Measurements from ENCODE around the gene ANKRD37.

The ANKRD37 gene

DNA sequence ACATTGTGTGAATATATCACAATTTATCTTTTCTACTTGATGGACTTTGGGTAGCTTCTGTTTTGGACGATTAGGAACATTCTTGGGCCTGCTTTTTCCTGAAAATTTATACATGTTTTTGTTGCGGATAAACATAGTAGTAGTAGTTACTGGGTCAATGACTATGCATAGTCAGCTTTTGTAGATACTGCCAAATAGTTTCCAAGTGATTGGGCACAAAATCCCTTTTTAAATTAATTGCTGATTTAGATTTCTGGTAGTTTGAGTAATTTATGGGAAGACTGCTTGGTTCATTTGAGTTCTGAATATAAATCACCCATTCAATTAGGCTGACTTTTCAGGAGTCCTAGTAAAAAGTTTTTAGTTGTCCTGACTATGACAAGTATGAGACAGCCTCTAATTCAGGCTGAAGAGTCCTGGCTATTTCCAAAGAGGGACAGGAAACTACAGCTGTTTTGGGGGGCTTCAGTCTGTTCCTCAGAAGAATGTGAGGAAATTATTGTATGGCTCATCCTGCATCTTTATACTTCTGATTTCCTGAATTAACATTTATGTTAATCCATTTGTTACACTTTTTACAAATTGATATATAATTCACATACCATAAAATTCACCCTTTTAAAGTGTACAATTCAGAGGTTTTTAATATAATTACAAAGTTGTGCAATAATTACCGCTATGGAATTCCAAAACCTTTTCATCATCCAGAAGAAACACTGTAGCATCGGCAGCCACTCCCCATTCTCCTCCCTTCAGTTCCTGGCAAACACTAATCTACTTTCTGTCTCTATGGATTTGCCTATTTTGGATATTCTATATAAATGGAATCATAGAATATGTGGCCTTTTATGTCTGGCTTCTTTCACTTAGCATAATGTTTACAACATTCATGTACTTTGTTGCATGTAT is 15.1 kb upstream of the ANKRD37 start:
- no peak for DNase-seq

DNA sequence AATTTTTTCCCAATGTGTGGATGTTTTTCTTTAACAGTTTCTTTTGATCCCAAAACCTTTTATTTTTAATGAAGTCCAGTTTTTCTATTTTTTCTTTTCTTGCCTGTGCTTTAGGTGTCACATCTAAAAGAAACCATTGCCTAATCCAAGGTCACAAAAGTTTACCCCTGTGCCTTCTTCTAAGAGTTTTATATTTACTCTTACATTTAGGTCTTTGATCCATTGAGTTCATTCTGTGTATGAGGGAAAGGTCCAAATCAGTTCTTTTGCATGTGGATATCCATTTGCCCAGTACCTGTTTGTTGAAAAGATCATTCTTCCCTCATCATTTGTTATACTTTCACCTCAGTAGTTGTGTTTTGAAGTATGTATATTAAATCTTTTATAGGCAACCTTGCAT is 13.9 kb upstream of the ANKRD37 start:
- DNase-seq: no peak

DNA sequence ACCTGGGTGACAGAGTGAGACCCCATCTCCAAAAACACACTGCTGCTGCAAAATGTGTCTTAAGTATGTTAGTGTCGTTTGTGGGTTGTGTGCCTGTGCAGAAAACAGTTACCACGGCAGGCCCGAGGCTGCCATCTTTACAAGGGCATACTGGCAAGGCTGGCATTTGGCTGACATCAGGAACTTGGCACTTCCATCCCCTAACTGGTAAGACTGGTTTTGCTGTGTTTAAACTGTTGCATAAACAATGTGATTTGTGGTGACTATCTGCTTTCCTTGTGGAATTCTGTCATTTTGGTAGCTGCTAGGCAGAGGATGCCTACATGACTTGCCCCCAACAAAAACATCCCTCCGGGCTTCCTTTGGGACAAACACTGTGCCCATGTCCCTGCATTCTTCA is 13.2 kb upstream of the ANKRD37 start:
- DNase-seq: no peak

DNA sequence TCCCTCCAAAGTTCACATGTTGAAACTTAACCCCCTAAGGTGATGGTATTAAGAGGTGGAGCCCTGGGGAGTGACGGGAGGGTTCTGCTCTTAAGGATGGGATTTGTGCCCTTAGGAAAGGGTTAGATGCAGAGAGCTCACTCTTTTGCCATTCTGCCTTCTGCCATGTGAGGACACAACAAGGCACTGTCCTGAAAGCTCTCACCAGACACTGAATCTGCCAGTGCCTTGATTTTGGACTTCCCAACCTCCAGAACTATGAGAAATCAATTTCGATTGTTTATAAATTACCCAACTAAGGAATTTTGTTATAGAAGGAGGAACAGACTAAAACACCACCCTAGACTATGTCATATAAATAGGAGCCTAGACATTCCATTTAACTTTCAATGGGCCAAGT is 12.6 kb upstream of the ANKRD37 start:
- DNase-seq: no peak

DNA sequence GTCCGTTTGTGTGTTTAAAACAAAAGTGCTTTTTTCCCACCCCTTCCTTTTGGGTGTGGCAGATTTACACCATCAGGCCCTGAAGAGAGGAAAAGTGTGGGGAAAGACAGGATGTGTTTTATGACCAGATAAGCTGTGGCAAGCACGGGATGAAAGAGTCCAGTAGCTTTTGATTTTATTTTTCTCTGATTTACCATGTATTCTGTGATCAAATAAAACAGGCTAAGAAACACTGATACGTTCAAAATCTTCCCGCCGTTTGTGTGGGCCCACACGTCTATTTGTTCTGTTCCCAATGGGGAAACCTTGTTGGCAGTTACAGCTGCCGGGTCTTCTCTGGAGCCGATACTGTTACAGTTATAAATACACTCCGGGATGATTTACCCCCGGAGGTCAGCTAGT is 11.7 kb upstream of the ANKRD37 start:
- no peak for DNase-seq

DNA sequence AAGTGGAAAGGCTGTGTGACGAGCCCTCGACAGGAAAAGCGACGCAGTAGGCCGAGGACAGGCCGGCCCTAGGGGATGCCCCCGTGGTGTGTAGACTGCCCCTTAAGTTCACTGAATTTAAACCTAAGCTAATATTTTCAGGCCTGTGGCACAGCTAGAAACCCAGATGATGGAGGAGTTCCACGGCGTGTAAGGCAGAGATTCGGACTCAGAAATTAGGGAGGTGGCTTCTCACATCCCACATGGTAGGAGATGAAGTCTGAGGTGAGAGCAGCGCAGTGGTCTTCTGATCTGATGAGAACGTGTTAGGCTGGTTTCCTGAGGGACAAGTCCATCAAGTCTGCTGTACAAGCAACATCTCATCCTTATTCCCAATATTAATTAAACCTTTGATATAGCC is 8.7 kb upstream of the ANKRD37 start:
- no peak for DNase-seq

DNA sequence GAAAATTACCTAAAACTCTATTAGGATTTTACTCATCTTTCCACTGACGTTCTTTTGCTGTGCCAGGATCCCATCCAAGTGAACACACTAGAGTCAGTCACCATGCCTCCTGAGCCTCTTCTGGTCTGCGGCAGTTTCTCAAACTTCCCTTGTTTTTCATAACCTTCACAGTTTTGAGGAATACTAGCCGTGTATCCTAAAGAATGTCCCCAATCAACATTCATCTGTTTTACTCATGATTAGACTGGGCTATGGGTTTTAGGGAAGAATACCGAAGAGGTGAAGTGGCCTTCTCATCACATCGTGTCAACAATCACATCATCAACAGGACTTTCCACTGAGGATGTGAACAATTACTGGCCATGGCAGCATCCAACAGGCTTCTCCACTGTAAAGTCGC is 5.7 kb upstream of the ANKRD37 start:
- DNase-seq: no peak

DNA sequence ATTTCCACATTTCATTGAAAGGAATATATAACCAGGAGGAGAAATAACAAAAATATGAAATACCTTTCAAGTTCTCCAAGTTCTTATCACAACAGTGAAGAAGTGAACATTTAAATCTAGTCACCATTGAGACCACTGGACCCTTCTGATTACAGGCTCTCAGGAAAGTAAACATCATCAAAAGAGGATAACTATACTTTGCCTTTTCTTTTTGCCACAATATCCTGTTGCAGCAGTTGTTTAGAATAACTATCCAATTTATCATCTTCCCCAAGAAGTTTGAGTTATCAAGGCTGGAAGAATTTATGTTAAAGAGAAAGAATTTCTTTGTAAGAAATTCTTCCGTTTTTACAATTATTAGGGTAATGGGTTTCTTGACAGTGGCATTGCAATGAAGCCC is 4.5 kb upstream of the ANKRD37 start:
- DNase-seq: no peak

DNA sequence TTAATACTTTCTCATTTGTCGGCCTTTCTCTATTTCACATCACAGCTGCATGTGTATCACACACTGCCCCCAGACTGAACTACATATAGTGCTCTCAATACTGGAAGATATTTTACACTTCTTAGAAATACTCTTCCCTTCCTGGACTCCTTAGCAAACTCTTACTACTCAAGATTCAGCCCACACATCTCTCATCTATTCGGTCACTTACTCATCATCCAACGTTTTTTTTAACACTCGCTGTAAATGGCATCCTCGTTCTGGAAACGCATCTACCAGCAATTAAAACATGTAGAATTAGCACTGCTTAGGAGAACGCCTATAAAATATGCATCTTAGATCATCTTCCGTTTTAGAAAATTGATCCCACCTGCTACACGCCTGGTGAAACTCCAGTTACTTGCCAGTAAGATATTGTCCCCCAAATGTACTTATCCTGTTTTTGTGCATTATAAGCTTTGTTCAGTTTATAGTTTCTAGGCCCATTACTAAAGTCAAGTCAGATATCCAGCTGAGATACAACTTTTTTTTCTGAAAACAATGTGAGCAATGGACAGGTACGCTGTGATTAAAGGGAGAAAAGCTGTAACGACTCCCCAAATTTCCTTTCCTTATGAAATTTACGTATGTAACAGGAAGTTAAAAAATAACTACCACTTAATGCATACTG is 1.9 kb upstream of the ANKRD37 start:
- no peak for DNase-seq

DNA sequence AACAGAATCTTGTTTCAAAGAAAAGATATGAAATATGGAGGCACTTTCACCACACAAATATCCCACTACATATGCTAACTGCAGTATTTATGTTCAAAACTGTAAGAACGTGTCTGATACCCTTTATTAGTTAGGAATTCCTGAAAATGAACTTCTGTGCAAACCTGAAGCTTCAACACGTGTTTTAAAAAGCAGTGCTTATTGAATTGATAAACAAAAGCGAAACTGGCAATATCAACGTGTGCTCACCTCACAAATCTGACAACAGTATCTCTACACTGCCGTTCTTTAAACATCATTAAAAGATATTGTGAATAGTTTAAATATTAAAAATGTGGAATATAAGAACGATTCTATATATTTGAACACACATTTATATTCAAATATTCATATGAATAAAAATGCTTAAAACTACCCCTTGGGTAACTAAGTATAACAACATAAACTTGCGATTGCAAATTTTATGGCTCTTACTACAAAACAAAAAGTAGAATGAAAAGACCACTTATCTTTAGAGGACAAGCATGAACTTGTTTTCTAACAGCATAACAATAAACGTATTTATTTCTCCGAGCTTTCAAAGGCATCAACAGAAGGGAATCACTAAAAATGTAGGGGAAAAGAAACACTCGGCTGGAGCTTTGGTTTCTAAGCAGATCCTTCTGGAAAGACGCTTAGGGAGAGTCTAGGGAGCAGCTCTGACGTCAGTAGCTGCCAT is 1.2 kb upstream of the ANKRD37 start, which contains the start of gene LRP2BP:
Gene LRP2BP, minus strand, starts transcription at position 687 of the 718 bp plus-strand sequence. CDS start 17,738 bp downstream, outside the sequence.
- DNase-seq: no peak

DNA sequence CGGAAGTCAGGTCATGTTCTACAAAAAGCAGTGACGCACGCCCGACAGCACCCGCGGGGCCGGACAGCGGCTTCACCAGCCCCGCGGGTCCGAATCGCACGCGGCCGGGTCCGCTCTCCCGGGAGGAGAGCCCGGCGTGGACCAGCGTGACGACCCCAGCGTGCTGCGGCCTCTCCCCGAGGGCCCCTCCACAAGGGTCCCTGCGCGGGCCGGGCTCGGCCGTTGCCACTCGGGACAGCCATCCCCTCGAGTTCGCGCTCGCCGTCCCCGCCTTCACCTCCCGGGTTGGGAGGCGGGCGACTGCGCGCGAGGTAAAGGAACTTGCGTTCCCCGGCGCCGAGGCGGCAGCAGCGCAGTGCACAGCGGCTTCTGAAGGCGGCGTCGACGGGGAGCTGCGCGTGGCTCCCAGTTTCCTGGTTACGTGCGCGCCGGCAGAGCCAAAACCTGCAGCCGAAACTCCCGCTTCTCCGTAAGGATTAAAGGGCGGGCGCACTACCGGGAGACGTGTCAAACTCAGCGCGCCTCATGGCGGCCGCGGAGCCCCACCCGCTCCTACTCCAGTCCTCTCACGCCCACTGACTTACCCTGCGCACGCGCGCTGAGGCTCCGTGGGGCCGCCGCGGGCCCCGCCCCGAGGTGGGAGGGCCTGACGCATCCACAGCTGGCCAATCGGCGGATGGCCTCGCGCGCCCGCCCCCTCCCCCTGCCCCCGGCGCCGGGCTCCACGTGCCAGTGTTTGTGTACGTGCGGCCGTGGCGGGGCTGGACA is 501 bp upstream of the ANKRD37 start:
- DNase-seq: peak; percentile 62 to 83

DNA sequence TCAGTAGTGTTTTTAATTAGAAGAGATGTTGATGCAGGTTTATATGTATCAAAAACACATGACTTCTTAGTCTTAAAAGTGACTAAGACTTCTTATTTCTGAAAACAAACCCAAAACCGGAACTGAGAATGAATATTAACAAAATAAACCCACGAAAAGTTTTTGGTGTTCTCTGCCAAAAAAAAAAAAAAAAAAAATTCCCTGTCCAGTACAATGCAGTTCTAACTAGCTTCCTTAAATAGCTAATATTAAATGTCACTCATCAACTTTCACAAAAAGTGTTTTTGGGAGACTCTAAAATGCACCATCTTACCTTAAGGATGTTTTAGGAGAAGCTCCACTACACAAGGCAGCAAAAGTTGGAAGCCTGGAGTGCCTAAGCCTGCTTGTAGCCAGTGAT is 2.0 kb downstream of the ANKRD37 start:
- no peak for DNase-seq

DNA sequence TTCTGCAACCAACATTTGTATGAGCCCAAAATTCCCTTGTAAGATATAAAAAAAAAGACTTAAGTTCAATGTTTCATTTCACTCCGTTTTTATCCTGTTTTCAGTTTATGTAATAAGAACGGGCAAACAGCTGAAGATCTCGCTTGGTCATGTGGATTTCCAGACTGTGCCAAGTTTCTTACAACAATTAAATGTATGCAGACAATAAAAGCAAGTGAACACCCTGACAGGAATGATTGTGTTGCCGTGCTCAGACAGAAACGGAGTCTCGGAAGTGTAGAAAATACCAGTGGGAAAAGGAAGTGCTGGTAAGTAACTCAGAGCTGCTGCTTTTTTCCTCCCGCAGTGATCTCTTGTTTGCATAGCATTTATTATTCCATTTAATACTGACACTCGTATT is 2.8 kb downstream of the ANKRD37 start:
- no peak for DNase-seq

DNA sequence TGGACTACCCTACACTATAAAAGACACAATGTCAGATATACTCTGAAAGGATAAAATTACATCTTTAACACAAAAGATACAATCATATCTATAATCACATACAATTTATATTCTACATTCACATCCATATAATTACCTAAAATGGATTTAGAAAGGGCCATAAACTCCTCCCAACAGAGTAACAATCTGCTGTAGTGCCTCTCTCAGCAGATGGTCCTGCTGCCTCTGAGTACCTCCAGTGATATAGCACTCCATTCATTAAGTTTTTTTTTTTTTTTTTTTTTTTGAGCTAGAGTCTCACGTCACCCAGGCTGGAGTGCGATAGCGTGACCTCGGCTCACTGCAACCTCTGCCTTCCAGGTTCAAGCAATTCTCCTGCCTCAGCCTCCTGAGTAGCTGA is 7.4 kb downstream of the ANKRD37 start:
- no peak for DNase-seq

DNA sequence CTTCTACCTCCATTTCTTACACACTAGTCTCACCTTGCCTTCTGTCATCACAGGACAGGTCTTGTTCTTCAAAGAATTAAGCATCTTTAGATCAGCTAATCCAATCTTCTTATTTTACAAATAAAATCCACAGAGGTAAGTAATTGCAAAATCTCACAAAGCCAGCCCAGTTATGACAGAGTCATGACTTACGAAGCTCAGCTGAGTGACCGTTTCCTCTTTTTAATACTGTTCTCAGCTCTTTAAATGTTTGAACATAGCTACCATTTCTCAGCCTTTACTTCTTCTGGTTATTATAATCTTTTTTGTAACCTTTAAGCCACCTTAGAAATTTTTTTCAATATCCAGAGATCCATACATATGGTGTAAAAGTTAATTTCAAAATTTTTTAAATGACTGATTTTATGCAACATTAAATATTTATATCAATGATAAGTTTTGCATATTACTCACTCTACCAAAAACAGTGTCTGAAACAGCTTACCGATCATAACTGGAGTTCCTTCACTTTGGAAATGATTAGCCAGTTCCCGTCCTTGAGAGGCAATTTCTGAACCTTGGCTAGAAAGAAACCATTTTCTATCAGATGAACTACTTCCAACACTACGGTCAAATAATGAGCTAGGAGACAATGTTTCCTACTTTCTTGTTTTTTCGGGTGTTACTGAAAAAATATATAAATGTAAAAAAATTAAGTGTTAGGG is 8.8 kb downstream of the ANKRD37 start:
- DNase-seq: no peak

DNA sequence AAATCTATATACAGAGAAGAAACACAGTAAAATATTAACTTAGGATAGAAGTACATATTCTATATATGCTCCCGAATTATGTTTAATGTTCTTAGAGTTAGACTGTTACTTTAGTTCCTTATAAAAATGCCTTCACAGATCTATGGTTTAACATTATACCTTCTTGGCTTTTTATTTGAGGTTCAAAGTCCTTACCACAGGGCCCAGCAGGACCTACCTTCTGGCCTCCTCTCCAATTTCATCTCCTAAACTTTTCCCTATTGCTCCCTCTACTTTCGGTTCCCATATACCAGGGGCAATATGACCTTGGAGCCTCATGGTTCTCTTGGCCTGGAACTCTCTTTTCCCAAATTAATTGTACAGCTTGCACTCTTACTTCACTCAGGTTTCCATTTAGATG is 11.8 kb downstream of the ANKRD37 start:
- DNase-seq: no peak

DNA sequence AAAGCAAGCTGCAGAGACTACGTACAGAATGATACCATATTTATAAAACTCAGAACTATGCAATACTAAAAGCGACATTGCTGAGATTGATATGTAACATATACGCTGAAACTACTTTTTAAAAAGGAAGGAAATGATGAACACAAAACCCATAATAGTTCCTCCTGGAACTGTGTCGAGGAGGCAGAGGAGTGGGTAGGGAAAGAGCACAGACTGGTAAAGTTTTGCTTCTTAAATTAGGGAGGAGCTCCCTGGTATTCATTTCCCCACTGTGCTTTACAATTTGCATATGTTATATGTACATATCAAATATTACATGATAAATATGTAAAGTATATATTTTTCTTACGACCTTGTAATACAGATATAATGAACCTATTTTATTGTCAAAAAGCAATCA is 15.2 kb downstream of the ANKRD37 start:
- no peak for DNase-seq

DNA sequence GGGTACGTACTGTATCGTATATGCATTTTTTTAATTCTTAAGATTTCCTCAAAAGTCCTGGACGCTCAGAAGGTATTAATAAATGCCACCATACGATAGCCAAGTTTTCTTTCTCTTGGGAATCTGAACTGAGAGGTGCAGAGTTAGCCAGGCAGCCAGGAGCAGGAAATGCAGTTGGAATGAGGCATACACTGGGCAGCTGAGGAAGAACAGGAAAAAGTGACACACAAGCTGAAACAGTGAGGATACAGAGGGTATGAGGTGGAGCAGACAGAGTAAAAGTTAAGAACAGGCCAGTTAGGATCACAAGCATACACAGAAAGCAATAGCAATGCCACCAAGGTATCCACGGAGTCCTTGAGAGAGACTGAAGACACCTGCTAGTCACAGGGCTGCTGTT is 15.8 kb downstream of the ANKRD37 start:
- no peak for DNase-seq

DNA sequence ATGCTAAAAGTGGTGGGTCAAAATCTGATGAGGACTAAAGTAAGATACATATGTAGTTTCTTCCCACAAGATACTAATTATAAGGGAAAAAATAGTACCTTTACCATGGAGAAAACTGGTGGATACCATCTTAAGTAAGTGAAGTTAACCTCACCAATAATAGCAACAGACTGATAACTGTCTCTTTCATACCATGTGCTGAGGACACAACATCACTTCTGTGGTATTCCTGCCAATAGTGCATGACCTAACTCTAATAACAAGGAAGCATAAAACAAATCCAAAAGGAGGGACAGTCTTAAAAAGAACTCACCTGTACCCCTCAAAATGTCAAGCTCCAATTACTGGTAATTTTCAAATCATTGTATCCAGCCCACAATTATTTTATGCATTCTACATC is 20.3 kb downstream of the ANKRD37 start:
- no peak for DNase-seq

DNA sequence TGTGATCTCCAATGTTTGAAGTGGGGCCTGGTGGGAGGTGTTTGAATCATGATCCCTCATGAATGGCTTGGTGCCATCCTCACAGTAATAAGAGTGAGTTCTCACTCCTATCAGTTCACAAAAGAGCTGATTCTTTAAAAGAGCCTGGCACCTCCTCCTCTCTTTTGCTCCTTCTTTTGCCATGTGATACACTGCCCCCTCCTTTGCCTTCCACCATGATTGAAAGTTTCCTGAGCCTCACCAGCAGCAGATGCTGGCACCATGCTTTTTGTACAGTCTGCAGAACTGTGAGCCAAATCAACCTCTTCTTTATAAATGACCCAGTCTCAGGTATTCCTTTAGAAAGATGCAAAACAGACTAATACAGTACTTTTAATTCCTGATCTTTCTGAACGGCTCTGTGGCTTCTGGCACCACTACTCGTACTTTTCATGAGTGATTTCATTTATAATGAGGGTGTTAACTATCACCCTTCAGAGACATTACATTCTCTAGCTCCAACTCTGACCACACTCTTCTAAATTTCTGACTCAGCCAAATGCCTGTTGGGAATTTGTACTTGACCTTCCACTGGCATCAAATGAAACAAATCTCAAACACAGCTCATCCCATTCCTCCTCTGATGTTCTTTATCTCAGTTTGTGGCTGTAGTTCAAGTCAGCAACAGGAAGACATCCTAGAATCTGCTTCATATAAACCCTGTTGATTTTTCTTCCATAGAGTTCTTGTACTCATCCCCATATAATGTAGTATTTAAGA is 24.9 kb downstream of the ANKRD37 start:
- no peak for DNase-seq

DNA sequence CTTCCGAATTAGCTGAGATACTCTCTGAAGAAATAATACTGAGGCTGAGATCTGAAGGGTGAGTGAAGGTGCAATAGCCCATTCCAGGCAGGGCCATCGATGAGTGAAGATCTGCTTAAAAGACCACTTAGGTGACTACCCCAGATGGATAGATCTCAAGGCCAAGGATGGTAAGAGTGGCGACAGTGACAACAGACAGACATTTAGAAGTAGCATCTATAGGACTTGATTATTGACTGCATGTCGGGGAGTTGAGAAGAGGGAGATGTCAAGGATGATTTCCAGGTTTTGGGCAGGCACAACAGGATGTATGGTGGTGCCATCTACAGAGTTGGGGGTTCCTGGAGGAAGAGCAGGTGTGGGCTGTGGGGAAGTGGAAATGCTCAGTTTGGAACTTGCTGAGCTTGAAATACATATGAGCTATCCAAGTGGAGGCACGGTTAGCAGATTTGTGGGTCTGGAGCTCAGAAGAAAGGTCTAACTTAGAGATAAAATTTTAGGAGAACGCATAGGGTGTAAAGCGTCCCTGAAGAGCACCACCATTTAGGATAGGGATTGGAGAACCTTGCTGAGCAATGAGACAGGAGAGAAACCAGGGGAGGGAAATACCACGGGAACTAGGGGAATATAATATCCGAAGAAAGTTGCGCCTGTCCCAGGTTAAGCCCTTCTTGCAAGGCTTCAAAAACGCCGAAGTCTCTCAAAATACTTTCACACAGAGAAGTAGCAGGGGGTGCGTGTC is 28.4 kb downstream of the ANKRD37 start:
- peak in 1 of 2 experiments; percentile 57 for DNase-seq
